ENCODE data around the gene ATF6. TPM values are rescaled to one million over a fixed set of nuclear protein-coding genes. Genes with fewer than 3 reads are reported as not detected.

The ATF6 gene
- total and polyA plus RNA-seq, 9 of the 15 experiments (the other 6 are each of a cell fraction or from before 2014, with no cell fraction given), result 11.7 to 32.4 (median 20.4) TPM

DNA sequence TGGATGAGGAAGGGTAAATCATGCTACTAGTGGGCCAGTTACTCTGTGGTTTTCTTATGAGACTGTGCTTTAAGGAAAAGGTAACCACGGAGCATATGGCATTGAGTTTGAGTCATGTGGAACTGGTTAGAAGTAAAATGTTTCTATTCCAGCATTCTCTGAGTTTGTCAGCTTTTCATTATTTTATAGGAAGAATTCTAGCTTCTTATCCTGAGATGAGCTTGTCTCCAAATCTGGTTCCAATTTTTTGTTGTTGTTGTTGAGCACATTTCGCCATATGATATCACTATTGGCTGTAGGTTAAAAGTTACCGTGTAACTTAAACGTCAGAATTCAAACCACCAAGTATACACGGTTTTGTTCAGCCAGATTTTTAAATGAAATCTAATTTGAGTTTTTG is 69.9 kb downstream of the ATF6 start:
- no peak overlapping the region for H3K4me2 ChIP-seq (ENCODE audit: insufficient read depth, low read length)
- DNase-seq (ENCODE audit: extremely low read depth in 1 of 4, low spot score in 3 of 4), result no peak
- CTCF ChIA-PET (ENCODE audit: low intra/inter-chr PET ratio), result no interaction called here
- no peaks in the 10 kb centered on the region for H3K9me3 ChIP-seq (replicated peaks; ENCODE audit: control insufficient read depth, insufficient read depth, low read depth, low read length)
- H3K36me3 ChIP-seq (ENCODE audit: control insufficient read depth, insufficient read depth, low read length), result peaks cover 22% of the 10 kb centered on the region; the same call in 2 of the 3 replicates
- TF ChIP-seq FOXA1 (IDR thresholded peaks at IDR 0.05; ENCODE audit: borderline replicate concordance) (no peak), SMAD4 (CRISPR knock-in tag; conservative IDR thresholded peaks at IDR 0.05) (no peak), RBBP5 (IDR thresholded peaks at IDR 0.05; ENCODE audit: borderline replicate concordance, insufficient read depth, low read length, poor library complexity, severe bottlenecking) (no peak), POLR2B (IDR thresholded peaks at IDR 0.05; ENCODE audit: low read depth, partially characterized antibody) (no peak), FOS (IDR thresholded peaks at IDR 0.05; ENCODE audit: extremely low read depth, insufficient read length) (no peak), NFATC3 (IDR thresholded peaks at IDR 0.05) (no peak), NRF1 (conservative IDR thresholded peaks at IDR 0.05 in 1 of 2, IDR thresholded peaks at IDR 0.05 in 1 of 2) (no peak)
- TF ChIP-seq, protein P1, sequence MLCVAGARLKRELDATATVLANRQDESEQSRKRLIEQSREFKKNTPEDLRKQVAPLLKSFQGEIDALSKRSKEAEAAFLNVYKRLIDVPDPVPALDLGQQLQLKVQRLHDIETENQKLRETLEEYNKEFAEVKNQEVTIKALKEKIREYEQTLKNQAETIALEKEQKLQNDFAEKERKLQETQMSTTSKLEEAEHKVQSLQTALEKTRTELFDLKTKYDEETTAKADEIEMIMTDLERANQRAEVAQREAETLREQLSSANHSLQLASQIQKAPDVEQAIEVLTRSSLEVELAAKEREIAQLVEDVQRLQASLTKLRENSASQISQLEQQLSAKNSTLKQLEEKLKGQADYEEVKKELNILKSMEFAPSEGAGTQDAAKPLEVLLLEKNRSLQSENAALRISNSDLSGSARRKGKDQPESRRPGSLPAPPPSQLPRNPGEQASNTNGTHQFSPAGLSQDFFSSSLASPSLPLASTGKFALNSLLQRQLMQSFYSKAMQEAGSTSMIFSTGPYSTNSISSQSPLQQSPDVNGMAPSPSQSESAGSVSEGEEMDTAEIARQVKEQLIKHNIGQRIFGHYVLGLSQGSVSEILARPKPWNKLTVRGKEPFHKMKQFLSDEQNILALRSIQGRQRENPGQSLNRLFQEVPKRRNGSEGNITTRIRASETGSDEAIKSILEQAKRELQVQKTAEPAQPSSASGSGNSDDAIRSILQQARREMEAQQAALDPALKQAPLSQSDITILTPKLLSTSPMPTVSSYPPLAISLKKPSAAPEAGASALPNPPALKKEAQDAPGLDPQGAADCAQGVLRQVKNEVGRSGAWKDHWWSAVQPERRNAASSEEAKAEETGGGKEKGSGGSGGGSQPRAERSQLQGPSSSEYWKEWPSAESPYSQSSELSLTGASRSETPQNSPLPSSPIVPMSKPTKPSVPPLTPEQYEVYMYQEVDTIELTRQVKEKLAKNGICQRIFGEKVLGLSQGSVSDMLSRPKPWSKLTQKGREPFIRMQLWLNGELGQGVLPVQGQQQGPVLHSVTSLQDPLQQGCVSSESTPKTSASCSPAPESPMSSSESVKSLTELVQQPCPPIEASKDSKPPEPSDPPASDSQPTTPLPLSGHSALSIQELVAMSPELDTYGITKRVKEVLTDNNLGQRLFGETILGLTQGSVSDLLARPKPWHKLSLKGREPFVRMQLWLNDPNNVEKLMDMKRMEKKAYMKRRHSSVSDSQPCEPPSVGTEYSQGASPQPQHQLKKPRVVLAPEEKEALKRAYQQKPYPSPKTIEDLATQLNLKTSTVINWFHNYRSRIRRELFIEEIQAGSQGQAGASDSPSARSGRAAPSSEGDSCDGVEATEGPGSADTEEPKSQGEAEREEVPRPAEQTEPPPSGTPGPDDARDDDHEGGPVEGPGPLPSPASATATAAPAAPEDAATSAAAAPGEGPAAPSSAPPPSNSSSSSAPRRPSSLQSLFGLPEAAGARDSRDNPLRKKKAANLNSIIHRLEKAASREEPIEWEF (CRISPR knock-in tag; IDR thresholded peaks at IDR 0.05), result no peak
- no peaks in the 10 kb centered on the region for H4K20me1 ChIP-seq (replicated peaks; ENCODE audit: control insufficient read depth, insufficient read depth, low read length)
- H3K27me3 ChIP-seq (ENCODE audit: control insufficient read depth in 2 of 2, insufficient read depth in 2 of 2, low read length in 2 of 2), result no peaks in the 10 kb centered on the region
- 81% methylated on average over 5 of the region's 5 CpGs for WGBS (ENCODE audit: insufficient coverage, low coverage, missing lambda C conversion rate)
- no TSS peak for BruUV-seq (replicated peaks)
- FAIRE-seq, result no peak
- no peak overlapping the region for H3K4me3 ChIP-seq
- intact Hi-C loops (cut with micrococcal nuclease) (no loop called here), in situ Hi-C loops (cut with MboI) (no loop called here)
- no peak overlapping the region for H3K9ac ChIP-seq (ENCODE audit: insufficient read depth in 1 of 2, low read depth in 2 of 2, low read length in 2 of 2)
- H3K79me2 ChIP-seq (ENCODE audit: control insufficient read depth, insufficient read depth, low read length), result no peaks in the 10 kb centered on the region
- H3K27ac ChIP-seq (ENCODE audit: extremely low read depth, low read depth, low read length), result no peak overlapping the region
- no peaks in the 10 kb centered on the region for H3K9me1 ChIP-seq (ENCODE audit: control insufficient read depth, insufficient read depth, low read length)
- H3K4me1 ChIP-seq (replicated peaks in 1 of 2; ENCODE audit: control insufficient read depth in 2 of 2, insufficient read depth in 2 of 2, low read length in 2 of 2), result no peaks in the 10 kb centered on the region
- no peak for ATAC-seq
- POLR2A ChIA-PET, result no interaction called here
- H2AFZ ChIP-seq (ENCODE audit: low read depth, low read length), result no peak overlapping the region
